GM18520 (cell line): ENCODE measurements around the gene FCRL2.

Source experiments
- ATAC-seq: cut with Tn5 transposase; IDR thresholded peaks from one replicate; pipeline ENCODE4 v1.9.1; 2021; ENCODE audit not compliant: unreplicated experiment

Gene FCRL2, protein sequence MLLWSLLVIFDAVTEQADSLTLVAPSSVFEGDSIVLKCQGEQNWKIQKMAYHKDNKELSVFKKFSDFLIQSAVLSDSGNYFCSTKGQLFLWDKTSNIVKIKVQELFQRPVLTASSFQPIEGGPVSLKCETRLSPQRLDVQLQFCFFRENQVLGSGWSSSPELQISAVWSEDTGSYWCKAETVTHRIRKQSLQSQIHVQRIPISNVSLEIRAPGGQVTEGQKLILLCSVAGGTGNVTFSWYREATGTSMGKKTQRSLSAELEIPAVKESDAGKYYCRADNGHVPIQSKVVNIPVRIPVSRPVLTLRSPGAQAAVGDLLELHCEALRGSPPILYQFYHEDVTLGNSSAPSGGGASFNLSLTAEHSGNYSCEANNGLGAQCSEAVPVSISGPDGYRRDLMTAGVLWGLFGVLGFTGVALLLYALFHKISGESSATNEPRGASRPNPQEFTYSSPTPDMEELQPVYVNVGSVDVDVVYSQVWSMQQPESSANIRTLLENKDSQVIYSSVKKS

DNA sequence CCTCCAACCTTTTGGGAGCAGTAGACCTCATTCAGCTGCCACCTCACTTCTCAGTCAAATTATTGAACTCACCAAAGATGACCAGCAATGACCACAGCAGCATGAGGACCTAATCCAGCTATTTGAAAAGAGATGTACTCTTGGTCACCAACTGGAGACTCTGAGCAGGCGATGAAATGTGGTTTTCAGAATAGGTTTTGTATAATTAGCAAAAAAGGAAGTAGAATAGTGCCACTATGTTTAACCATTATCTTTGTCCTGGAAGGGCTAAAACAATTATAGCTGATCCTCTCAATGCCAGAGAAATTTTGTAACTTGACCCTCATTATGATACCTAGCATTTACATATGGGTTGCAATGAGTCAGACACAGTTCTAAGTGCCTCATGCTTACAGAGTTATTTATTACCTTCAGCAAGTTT is at the start of gene FCRL2:
Gene FCRL2 (minus strand): TSS at position 162 of the 421 bp plus-strand sequence. CDS start 59 bp downstream, at position 103.
- peak; percentile 68 for ATAC-seq

- no peak for ATAC-seq
Observed at GRCh38 chr1:157820299-157820698, 43.4 kb upstream of the FCRL2 start.

GRCh38 chr1:157819896-157820295 is 43.0 kb upstream of the FCRL2 start, which contains the start of gene FCRL1:
TSS of gene FCRL1 (minus strand) at chr1:157820120. CDS start at chr1:157820037, 83 bp downstream.
- ATAC-seq: no peak

DNA sequence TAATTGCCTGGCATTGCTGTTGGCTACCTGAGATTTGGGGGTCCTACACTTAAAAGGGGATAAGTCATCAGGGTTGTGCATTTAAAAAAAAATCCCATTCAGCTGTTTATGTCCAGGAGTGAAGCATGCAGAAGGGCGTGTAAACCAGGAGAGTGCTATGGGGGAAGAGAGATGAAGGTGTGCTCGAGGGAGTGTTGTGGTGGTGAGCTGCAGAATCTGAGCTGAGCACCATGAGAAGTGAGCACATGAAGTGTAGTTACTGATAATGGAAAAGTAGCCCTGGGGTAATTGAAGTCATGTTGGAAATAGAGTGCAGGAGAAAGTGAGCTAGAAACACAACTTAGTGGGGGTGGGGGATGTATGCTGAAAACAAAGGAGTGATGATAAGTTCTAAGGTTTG is 42.3 kb upstream of the FCRL2 start:
- ATAC-seq: no peak

GRCh38 chr1:157813269-157813668 is 36.3 kb upstream of the FCRL2 start:
- no peak for ATAC-seq

- ATAC-seq: peak; percentile 89
Observed at GRCh38 chr1:157806431-157807149, 29.7 kb upstream of the FCRL2 start.

GRCh38 chr1:157803851-157804250 is 26.9 kb upstream of the FCRL2 start:
- ATAC-seq: no peak

DNA sequence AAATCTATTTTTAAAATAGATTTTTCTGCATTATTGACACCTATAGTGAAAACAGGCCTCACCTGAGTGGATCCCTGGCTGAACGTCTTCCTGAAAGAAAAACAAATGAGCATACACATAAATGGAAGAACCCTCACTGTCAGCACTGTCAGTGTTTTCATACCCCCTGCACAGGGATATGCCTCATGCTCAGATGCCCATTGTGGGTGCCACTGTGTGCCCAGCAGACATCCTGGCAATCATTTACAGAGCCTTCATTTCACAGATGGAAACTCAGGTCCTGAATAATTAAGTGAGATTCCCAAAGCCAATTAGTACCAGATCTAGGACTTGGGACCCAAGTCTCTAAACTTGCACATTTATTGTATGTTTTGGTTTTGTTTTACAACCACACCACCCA is 23.1 kb upstream of the FCRL2 start:
- ATAC-seq: no peak

GRCh38 chr1:157798211-157798610 is 21.3 kb upstream of the FCRL2 start:
- ATAC-seq: no peak

GRCh38 chr1:157785248-157785647 is 8.3 kb upstream of the FCRL2 start:
- ATAC-seq: no peak

GRCh38 chr1:157784801-157785200 is 7.9 kb upstream of the FCRL2 start:
- no peak for ATAC-seq

DNA sequence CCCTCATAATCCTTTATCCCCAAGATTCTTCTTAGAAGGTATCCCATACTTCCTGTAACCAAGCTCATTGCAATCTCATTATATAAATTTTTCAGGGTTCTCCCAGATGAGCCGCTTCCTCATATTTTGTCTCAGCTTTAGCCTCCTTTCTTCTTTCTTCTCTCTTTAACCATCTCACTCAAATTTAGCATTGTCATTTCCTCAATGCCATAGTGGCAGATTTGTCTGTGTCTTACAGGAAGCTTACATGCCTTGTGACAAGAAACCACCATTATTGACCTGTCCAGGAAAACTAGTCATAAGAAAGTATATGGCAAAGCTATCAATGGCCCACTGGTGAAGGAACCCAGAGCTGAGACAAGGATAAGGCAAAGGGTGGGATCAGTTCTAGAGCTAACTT is 6.0 kb upstream of the FCRL2 start:
- no peak for ATAC-seq

- ATAC-seq: no peak
Observed at GRCh38 chr1:157781048-157781447, 4.1 kb upstream of the FCRL2 start.

- no peak for ATAC-seq
Observed at GRCh38 chr1:157775101-157775870, 1.6 kb downstream of the FCRL2 start.

- ATAC-seq: no peak
Observed at GRCh38 chr1:157774412-157774811, 2.5 kb downstream of the FCRL2 start.

GRCh38 chr1:157773493-157774350 is 3.2 kb downstream of the FCRL2 start:
- peak; percentile 32 for ATAC-seq

DNA sequence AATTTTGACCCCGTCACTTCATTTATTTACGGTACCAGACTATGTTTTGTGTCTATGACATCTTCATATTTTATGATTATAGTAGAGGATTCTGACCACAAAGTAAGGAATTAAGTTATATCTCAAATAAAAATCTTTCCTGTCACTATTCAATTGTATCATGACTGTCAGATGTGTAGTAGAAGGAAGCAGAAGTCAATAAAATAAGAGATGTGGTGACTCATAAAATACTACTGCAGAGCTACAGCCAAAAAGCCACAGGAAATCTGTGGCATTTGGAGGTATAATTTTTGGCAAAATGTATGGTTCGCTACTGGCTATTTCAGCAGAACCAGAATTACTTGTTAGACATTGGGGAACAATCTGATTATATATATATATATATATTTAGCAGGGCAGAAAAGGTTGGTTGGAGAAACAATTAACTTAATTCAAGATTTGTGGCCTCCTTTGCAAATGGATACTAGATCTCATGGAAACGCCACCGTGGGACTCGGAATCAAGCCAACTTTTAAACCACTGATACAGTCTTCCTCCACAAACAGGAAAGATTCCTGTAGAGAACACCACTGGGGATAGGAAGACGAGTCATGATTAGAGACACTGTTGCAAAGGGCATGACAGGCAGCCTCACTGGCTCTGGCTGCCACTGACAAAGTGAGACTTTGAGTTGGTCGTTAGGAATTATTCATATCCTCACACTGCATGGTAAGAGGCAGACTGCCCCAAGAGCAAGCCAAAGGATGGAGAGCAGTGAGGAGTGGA is 5.1 kb downstream of the FCRL2 start:
- no peak for ATAC-seq

GRCh38 chr1:157770442-157771043 is 6.4 kb downstream of the FCRL2 start:
- no peak for ATAC-seq

- no peak for ATAC-seq
Observed at GRCh38 chr1:157766792-157767191, 10.1 kb downstream of the FCRL2 start.
